AG10803 (cell line): Measurements from ENCODE around the gene TP53I13.

Experiments used
- DNase-seq: peaks from one replicate; pipeline ENCODE4 v3.0.0; 2010; ENCODE audit warnings: low read depth
- H3K4me3 ChIP-seq: 2 replicates; pipeline ENCODE4 v1.5.1; 2011; ENCODE audit warnings: mild to moderate bottlenecking, low read length, control low read depth
- CTCF ChIP-seq: conservative IDR thresholded peaks from 2 replicates; pipeline ENCODE4 v1.5.1; 2011; ENCODE audit warnings: mild to moderate bottlenecking, low read length, control low read depth, inconsistent platforms

TP53I13 gene

GRCh38 chr17:29567304-29567553 lies 1.3 kb upstream of the TP53I13 start:
- DNase-seq: no peak
- TF ChIP-seq CTCF: no peak
- peak overlapping the region; percentile 77 for H3K4me3 ChIP-seq

- TF ChIP-seq CTCF: peak; percentile 39
- peak; percentile 46 for DNase-seq
- peak overlapping the region; percentile 77 for H3K4me3 ChIP-seq
Observed at GRCh38 chr17:29567554-29568330, 759 bp upstream of the TP53I13 start.

GRCh38 chr17:29569245-29569950 lies 897 bp downstream of the TP53I13 start:
- peak; percentile 29 for DNase-seq
- peak overlapping the region; percentile 77 for H3K4me3 ChIP-seq
- no peak for TF ChIP-seq CTCF

GRCh38 chr17:29570521-29570920 lies 2.0 kb downstream of the TP53I13 start:
- no peak for TF ChIP-seq CTCF

GRCh38 chr17:29571486-29571882 lies 3.0 kb downstream of the TP53I13 start:
- no peak for TF ChIP-seq CTCF
- H3K4me3 ChIP-seq: no peak overlapping the region
- DNase-seq: no peak

More at GRCh38 chr17:29570521-29570920, 2.0 kb downstream of the TP53I13 start:
- no peak overlapping the region for H3K4me3 ChIP-seq
- no peak for DNase-seq

GRCh38 chr17:29571883-29572681 lies 3.6 kb downstream of the TP53I13 start:
- H3K4me3 ChIP-seq: no peak overlapping the region
- no peak for TF ChIP-seq CTCF
- no peak for DNase-seq
